K562 (cell line): ENCODE results near the gene ILF3. TPM values are rescaled to one million over a fixed set of nuclear protein-coding genes. Genes with fewer than 3 reads are reported as not detected.
A peak's percentile ranks its signal among the peaks of the same experiment; 100 is the strongest.

Experiments
- HDAC1 ChIP-seq, 2 experiments: fragments of 450-650 bp; IDR thresholded peaks; 2 replicates each; pipeline ENCODE4 v1.6.1; 2016 to 2017; ENCODE audit warnings: inconsistent platforms in 1 of 2, mild to moderate bottlenecking in 1 of 2, moderate library complexity in 1 of 2
- HDAC2 ChIP-seq: fragments of 450-650 bp; IDR thresholded peaks from 2 replicates; pipeline ENCODE4 v1.6.1; 2016; ENCODE audit warnings: mild to moderate bottlenecking
- HINFP ChIP-seq: fragments of 450-650 bp; conservative IDR thresholded peaks from 2 replicates; pipeline ENCODE4 v1.6.1; 2016; ENCODE audit warnings: missing genetic modification characterization, low read depth, mild to moderate bottlenecking, control low read depth, missing compliant biosample characterization
- KLF6 ChIP-seq: fragments of 250-450 bp; sonication (Bioruptor Pico); IDR thresholded peaks from 2 replicates; pipeline ENCODE4 v1.4.0; 2020; ENCODE audit warnings: mild to moderate bottlenecking, moderate library complexity, borderline replicate concordance
- MAFF ChIP-seq: IDR thresholded peaks from 2 replicates; pipeline ENCODE4 v1.6.1; 2012; ENCODE audit warnings: low read length, improper control_type of control experiment
- MAZ ChIP-seq, 2 experiments: fragments of 450-650 bp in 1 of 2; sonication (generic) in 1 of 2; formaldehyde crosslinking; IDR thresholded peaks in 1 of 2; conservative IDR thresholded peaks in 1 of 2; 2 replicates each; pipeline versions ENCODE4 v1.4.0 to v1.5.0; 2020; ENCODE audit warnings: mild to moderate bottlenecking in 1 of 2, missing genetic modification reagents in 1 of 2
- MECOM ChIP-seq: fragments of 250-450 bp; sonication (Bioruptor Pico); IDR thresholded peaks from 2 replicates; pipeline ENCODE4 v1.8.0; 2022; ENCODE audit warnings: inconsistent platforms
- MEIS2 ChIP-seq: fragments of 450-650 bp; IDR thresholded peaks from 2 replicates; pipeline ENCODE4 v1.6.1; 2014; ENCODE audit warnings: mild to moderate bottlenecking; ENCODE audit not compliant: partially characterized antibody
- MYC ChIP-seq, 2 experiments: fragments of 250-450 bp in 1 of 2; sonication (Bioruptor Pico) in 1 of 2; IDR thresholded peaks; 2 replicates each; pipeline versions ENCODE4 v1.5.1 to v1.6.1; 2012 to 2021; ENCODE audit warnings: low read depth in 2 of 2, borderline replicate concordance in 1 of 2, improper control_type of control experiment in 1 of 2, low read length in 1 of 2, mild to moderate bottlenecking in 1 of 2, moderate library complexity in 1 of 2
- NCOR1 ChIP-seq: fragments of 450-650 bp; IDR thresholded peaks from 2 replicates; pipeline ENCODE4 v1.6.1; 2016; ENCODE audit warnings: mild to moderate bottlenecking, moderate library complexity
- NKRF ChIP-seq: fragments of 450-650 bp; IDR thresholded peaks from 2 replicates; pipeline ENCODE4 v1.6.1; 2016; ENCODE audit warnings: borderline replicate concordance
- SMARCA4 ChIP-seq: fragments of 450-650 bp; IDR thresholded peaks from 2 replicates; pipeline ENCODE4 v1.6.1; 2016
- TCF3 ChIP-seq: sonication (generic); formaldehyde crosslinking; IDR thresholded peaks from 2 replicates; pipeline ENCODE4 v1.4.0; 2020; ENCODE audit warnings: mild to moderate bottlenecking, missing genetic modification reagents
- UBTF ChIP-seq, 2 experiments: IDR thresholded peaks; 2 replicates each; pipeline ENCODE4 v1.6.1; 2012; ENCODE audit warnings: improper control_type of control experiment in 2 of 2, low read depth in 2 of 2, low read length in 2 of 2, borderline replicate concordance in 1 of 2
- polyA plus RNA-seq, 8 experiments: library from polyadenylated mRNA; depleted of rRNA in 4 of 8; stranded (reverse) in 5 of 8; unstranded in 3 of 8; fragments of >200 nt; fragmentation: Nextera tagmentation in 2 of 8; fragmentation: Illumina TruSeq in 1 of 8; extraction: Ambion mirVana in 2 of 8; extraction: Trizol in 1 of 8; gene quantifications; 2 replicates each; pipeline versions ENCODE4 v1.2.1 to v1.2.3, GENCODE V29; 2011 to 2014; ENCODE audit warnings: inconsistent platforms in 1 of 8, missing spikeins in 1 of 8
- total RNA-seq, 7 experiments: library from RNA; depleted of rRNA in 6 of 7; stranded (reverse); fragments of >200 nt in 6 of 7; fragmentation: Illumina TruSeq in 2 of 7; extraction: Trizol in 2 of 7; gene quantifications; 2 replicates each; pipeline versions ENCODE4 v1.2.1 to v1.2.3, GENCODE V29; 2011 to 2021; ENCODE audit warnings: low replicate concordance in 1 of 7
- TF ChIP-seq, protein P1 (sequence below): fragments of 450-650 bp; IDR thresholded peaks from 2 replicates; pipeline ENCODE4 v1.6.1; 2016; ENCODE audit warnings: low read depth, mild to moderate bottlenecking, moderate library complexity
- TF ChIP-seq, protein P2 (sequence below), 3 experiments: fragments of 200-800 bp in 1 of 3; fragments of 250-450 bp in 1 of 3; fragments of 450-650 bp in 1 of 3; sonication (Bioruptor Pico) in 1 of 3; sonication (Bioruptor generic) in 1 of 3; formaldehyde crosslinking in 1 of 3; IDR thresholded peaks; 2 replicates each; pipeline versions ENCODE4 v1.6.1 to v1.8.0; 2016 to 2022; ENCODE audit warnings: mild to moderate bottlenecking in 2 of 3, missing genetic modification characterization in 2 of 3, missing compliant biosample characterization in 1 of 3, moderate library complexity in 1 of 3

ILF3 gene
- total and polyA plus RNA-seq, 9 of the 15 experiments (the other 6 are each of a cell fraction or from before 2014, with no cell fraction given), result 26.0 to 453 (median 175) TPM

- TF ChIP-seq UBTF (IDR thresholded peaks at IDR 0.05; ENCODE audit: borderline replicate concordance in 1 of 2, low read depth in 2 of 2, low read length in 2 of 2), result peak; percentile 53 to 65; a peak in 1 of 4 replicates
- TF ChIP-seq HDAC2, result peak; percentile 86; the same call in 1 of the 2 replicates
- peak; percentile 46; the same call in 1 of the 2 replicates for TF ChIP-seq MYC (IDR thresholded peaks at IDR 0.05; ENCODE audit: low read depth, low read length)
- TF ChIP-seq MYC (CRISPR knock-in tag; IDR thresholded peaks at IDR 0.05; ENCODE audit: borderline replicate concordance, low read depth), result no peak
- TF ChIP-seq HINFP, result no peak
- TF ChIP-seq TCF3 (CRISPR knock-in tag), result peak; percentile 95
- TF ChIP-seq MAZ (CRISPR knock-in tag; conservative IDR thresholded peaks at IDR 0.05 in 1 of 2, IDR thresholded peaks at IDR 0.05 in 1 of 2), result peak; percentile 37 to 69; a peak in 2 of 4 replicates
- peak; percentile 85 for TF ChIP-seq NCOR1
- TF ChIP-seq NKRF, result peak; percentile 23; the same call in 1 of the 2 replicates
- TF ChIP-seq, protein P1, sequence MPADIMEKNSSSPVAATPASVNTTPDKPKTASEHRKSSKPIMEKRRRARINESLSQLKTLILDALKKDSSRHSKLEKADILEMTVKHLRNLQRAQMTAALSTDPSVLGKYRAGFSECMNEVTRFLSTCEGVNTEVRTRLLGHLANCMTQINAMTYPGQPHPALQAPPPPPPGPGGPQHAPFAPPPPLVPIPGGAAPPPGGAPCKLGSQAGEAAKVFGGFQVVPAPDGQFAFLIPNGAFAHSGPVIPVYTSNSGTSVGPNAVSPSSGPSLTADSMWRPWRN, result peak; percentile 78; the same call in 1 of the 2 replicates
- TF ChIP-seq, protein P2, sequence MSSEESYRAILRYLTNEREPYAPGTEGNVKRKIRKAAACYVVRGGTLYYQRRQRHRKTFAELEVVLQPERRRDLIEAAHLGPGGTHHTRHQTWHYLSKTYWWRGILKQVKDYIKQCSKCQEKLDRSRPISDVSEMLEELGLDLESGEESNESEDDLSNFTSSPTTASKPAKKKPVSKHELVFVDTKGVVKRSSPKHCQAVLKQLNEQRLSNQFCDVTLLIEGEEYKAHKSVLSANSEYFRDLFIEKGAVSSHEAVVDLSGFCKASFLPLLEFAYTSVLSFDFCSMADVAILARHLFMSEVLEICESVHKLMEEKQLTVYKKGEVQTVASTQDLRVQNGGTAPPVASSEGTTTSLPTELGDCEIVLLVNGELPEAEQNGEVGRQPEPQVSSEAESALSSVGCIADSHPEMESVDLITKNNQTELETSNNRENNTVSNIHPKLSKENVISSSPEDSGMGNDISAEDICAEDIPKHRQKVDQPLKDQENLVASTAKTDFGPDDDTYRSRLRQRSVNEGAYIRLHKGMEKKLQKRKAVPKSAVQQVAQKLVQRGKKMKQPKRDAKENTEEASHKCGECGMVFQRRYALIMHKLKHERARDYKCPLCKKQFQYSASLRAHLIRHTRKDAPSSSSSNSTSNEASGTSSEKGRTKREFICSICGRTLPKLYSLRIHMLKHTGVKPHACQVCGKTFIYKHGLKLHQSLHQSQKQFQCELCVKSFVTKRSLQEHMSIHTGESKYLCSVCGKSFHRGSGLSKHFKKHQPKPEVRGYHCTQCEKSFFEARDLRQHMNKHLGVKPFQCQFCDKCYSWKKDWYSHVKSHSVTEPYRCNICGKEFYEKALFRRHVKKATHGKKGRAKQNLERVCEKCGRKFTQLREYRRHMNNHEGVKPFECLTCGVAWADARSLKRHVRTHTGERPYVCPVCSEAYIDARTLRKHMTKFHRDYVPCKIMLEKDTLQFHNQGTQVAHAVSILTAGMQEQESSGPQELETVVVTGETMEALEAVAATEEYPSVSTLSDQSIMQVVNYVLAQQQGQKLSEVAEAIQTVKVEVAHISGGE (CRISPR knock-in tag; IDR thresholded peaks at IDR 0.05), result peak in 1 of 3 experiments; percentile 48; a peak in 1 of 6 replicates
- peak; percentile 29 to 88; a peak in 3 of 4 replicates for TF ChIP-seq HDAC1 (IDR thresholded peaks at IDR 0.05)
- peak; percentile 92 for TF ChIP-seq MEIS2
- no peak for TF ChIP-seq KLF6 (CRISPR knock-in tag)
- peak; percentile 87 for TF ChIP-seq MECOM (CRISPR knock-in tag)
- peak; percentile 41; the same call in 1 of the 2 replicates for TF ChIP-seq MAFF
- peak; percentile 82 for TF ChIP-seq SMARCA4
These were observed 65.4 kb downstream of the ILF3 start (continued) for GRCh38 chr19:10719466-10719961.
